HG03066 (cell line): ENCODE results near the gene MYO9A.
"Not testable (repeated sequence)": the region's sequence is repeated elsewhere in the genome, so short reads cannot be mapped to it uniquely, and the experiment has no call there.

Experiments used
- ATAC-seq: cut with Tn5 transposase; IDR thresholded peaks from one replicate; pipeline ENCODE4 v1.9.1; 2021; ENCODE audit warnings: low read depth; ENCODE audit not compliant: unreplicated experiment

Gene MYO9A

DNA sequence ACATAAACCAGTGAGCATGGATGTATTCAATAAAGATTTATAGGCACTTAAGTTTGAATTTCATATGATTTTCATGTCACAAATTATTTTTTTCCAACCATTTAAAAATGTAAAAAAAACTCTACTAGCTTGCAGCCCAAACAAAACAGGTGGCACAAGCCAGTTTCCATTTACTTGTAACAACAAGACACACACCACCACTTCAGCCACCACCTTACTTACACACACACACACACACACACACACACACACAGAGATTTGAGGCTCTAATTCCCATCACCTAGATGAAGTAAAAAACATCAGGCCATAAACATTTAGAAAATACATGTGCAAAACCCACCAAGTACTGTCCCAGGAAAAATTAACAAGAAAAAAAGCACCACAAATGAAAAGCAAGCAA is 25.3 kb downstream of the MYO9A start:
- ATAC-seq = no peak

DNA sequence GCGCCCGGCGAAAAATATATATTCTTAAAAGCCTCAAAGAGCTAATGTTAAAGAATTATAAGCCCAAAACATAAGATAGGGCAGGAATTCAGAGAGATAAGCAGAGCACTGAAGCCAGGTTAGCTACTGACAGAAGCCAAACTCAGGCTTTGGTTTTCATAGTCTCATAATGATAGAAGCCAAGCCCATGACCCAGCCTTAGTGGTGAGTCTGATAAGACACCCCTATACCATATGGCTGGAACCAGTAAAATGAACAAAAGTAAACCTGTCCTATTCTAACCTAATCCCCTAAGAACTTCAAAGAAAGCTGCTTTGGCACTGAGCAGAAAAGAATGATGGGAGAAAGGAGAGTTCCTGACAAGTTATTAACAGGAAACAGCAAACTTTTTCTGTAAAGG is 25.9 kb downstream of the MYO9A start:
- ATAC-seq = no peak

- no peak for ATAC-seq
These were observed 30.9 kb downstream of the MYO9A start for GRCh38 chr15:72086920-72087648.

DNA sequence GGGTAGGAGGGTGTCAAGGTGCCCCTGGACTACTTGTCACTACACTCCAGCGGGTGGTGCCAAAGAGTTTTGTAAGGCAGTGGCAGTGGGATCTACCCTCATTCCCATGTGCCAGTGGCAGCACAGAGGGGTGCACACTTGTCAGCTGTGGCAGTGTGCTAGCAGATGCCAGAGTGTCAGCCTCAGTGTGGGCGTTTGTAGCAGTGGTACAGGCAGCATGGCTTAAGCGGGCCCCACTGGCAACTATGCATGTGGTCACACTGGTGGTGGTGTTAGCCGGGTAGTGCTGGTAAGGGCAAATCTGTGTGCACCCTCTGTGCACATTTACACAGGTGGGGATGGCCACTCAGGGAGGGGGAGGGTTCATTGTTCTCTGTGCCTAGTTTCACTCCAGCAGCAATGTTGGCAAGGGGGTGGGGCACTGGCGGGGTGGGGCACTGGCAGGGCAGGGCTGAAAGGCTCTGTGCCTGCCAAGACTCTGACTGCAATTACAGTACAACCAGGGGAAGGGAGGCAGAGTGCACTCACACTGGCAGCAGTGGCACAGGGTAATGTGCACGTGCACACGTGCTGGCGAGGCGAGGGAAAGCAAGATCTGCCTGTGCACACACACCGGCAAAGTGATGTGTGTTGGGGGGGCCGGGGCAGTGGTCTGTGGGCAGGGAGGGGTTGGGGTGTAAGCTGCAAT is 31.8 kb downstream of the MYO9A start:
- ATAC-seq = no peak

GRCh38 chr15:72082176-72082575 is 35.8 kb downstream of the MYO9A start:
- ATAC-seq = no peak

DNA sequence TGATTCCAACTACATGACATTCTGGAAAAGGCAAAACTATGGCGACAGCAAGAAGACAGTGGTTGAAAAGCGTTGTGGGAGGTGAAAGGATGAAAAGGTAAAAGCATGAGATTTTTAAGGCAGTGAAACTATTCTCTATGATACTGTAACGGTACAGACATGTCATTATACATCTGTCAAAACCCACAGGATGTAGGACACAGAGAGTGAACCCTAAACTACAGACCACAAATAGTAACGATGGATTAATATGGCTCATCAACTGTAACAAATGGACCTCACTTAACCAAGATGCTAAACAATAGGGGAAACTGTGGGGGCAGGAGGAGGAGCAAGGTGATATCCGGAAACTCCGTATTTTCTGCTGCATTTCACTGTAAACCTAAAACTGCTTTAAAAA is 39.1 kb downstream of the MYO9A start:
- ATAC-seq = peak; percentile 99

DNA sequence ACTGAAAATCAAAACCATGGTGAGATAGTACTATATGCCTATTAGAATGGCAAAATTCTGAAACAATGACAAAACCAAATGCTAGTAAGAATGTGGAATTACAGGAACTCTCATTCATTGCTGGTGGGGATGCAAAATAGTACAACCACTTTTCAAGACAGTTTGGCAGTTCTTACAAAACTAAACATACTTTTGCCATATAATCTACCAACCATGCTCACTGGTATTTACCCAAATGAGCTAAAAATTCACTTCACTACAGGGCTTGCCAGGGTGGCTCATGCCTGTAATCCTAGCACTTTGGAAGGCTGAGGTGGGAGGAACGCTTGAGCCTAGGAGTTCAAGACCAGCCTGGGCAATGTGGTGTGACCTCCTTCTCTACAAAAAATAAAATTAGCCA is 40.0 kb downstream of the MYO9A start:
- no peak for ATAC-seq

DNA sequence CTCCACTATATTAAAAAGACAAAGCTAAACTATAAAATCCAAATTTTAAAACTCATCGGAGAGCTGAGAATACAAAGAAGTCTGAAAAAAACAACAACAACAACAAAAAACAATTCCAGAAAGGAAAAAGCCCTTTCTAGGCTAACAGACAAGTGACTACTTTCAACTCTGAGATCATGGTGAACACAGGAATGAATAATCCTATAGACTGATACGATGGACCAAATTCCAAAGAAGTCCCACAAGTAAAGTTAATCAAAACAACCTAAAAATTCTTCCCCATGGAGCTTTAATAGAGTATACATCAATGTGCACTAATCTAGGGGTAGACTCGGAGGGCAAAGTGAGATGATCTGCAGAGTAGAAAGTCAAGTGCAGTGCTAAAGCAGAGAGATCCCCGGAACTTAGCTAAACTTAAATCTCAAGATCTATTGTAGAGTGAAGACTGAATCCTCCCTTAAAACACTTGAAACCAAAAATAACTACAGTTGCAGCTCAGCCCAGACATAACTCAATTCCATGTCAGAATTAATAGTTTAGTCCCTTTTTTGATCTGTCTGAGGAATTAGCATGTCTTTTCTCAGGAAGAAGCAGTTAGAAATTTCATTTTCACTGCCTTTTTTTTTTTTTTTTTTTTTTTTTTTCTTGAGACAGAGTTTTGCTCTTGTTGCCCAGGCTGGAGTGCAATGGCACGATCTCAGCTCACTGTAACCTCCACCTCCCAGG is 43.5 kb downstream of the MYO9A start:
- ATAC-seq = no peak

- not testable (repeated sequence) for ATAC-seq
These were observed 46.5 kb downstream of the MYO9A start for GRCh38 chr15:72071448-72071825.

GRCh38 chr15:72070817-72071447 is 47.0 kb downstream of the MYO9A start:
- no peak for ATAC-seq

DNA sequence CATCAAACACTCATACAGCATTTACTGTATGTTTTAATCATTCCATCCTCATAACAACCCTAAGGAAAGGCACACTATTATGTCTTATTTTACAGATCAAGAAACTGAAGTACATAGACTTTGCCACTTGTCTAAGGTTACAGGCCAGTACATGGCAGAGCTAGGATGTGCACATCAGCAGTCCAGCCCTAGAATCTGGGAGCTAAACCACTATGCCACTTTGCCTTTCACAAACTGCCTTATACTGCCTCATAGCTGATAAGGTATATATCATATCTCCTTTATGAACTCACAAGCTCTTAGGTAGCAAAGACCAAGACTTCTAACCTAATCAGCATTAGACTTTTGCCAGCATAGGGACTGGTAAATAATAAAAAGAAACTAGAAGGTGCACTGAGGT is 49.1 kb downstream of the MYO9A start:
- ATAC-seq = no peak

DNA sequence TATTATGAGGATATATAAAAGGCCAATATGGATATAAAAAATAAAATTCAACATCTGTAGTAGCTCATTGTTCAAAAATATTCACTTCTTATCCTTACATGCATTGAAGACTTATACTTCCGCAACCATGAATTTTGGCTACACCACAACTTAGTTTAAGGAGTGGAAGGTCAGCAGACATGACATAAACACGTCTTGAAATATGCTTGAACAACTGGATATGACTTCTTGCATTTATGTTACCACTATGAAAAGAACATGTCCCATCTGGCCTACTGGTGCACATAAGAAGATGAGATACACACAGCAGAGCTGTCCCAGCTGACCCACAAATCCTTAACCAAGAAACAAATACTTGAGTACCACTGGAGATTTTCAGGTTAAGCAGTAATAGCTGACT is 52.1 kb downstream of the MYO9A start:
- ATAC-seq = no peak

GRCh38 chr15:72063186-72063585 is 54.8 kb downstream of the MYO9A start:
- ATAC-seq = no peak

DNA sequence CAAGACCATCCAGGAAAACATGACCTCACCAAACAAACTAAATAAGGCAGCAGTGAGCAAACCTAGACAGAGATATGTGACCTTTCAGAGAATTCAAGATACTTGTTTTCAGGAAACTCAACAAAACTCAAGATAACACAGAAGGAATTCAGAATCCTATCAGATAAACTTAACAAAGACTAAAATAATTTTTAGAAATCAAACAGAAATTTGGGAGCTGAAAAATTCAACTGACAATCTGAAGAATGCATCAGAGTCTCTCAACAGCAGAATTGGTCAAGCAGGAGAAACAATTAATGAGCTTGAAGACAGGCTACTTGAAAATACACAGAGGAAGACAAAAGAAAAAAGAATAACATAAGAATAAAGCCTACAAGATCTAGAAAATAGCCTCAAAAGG is 55.6 kb downstream of the MYO9A start:
- ATAC-seq = no peak

GRCh38 chr15:72060687-72061250 is 57.2 kb downstream of the MYO9A start:
- no peak for ATAC-seq

DNA sequence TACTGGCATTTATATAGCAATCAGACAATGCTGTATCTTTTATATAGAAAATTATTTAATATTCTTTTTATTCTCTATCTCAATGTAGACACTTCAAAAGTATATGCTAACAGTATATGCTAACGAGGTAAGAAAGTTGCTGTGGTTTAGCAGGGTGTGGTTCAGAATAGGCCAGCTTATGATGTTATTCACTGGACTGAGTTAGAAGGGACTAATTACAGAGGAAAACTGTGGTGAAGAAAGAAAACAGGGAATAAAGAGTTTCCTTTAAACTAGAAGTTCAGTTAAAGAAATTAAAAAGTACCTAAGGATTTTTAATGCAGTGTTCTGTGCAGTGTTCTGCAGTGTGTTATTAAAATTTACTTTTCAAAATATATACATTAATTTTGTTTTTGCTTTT is 59.4 kb downstream of the MYO9A start:
- no peak for ATAC-seq

DNA sequence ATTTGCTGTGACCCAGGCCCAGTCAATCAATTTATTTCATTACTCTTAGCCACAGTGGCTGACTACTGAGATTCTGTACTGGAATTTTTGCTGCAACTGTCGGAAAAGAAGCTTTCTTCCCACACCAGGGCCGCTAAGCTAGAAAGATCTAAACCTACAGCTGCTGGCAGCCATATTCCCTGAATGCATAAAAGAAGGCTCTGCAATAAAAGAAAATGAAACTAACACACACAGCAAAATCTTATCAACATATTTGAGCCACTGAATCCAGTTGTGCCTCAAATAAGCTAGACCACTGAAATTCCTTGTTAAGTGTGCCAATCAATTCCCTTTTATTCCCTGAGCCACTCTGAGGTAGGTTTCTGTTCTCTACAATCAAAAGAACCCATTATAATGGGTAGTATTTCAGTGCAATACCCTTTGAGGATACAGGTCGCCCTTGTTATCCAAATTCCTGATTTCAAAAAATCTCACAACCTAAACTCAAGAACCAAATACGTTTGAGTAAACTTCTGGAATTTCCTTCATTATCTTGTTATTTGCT is 60.3 kb downstream of the MYO9A start:
- ATAC-seq = no peak

DNA sequence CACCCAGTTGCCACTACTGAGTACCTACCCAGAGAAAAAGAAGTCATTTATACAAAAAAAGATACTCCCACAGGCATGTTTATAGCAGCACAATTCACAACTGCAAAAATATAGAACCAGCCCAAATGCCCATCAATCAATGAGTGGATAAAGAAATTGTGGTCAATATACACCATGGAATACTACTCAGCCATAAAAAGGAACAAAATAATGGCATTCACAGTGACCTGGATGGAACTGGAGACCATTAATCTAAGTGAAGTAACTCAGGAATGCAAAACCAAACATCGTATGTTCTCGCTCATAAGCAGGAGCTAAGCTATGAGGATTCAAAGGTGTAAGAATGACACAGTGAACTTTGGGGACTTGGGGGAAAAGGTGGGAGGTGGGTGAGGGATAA is 61.7 kb downstream of the MYO9A start:
- not testable (repeated sequence) for ATAC-seq

GRCh38 chr15:72053297-72053696 is 64.7 kb downstream of the MYO9A start:
- not testable (repeated sequence) for ATAC-seq

DNA sequence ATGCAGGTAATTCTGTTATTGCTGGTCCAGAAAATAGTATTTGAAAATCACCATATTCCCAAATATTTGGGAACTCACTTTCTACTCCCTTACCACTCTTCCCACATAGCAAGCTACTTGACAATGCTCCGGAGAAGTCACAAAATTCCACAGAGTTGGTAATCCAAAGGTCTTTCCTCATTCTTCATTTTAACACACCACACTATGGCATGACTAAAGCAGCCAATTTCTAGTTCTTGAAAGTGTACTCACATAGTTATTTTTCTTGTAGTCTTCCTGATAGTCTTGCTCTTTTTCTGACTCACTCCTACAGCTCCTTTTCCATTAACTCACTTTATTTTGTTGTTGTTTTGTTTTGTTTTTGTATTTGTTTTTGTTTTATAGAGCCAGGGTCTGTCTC is 67.2 kb downstream of the MYO9A start:
- no peak for ATAC-seq

- ATAC-seq = no peak
These were observed 70.9 kb downstream of the MYO9A start for GRCh38 chr15:72047020-72047419.
